HCT116 (cell line): ENCODE measurements around the gene SPOCD1. TPM values are rescaled to one million over a fixed set of nuclear protein-coding genes. Genes with fewer than 3 reads are reported as not detected.

Source experiments
- ATAC-seq: fragments of 200-7000 bp; cut with Tn5 transposase; 2 replicates; pipeline ENCODE4 v1.9.1; 2020; ENCODE audit warnings: mild to moderate bottlenecking, moderate library complexity
- BruUV-seq: library from RNA; stranded (reverse); fragments of 400-500 nt; replicated peaks from 2 replicates; lab custom pipeline; 2021; lab: Mats Ljungman, UMichigan
- CTCF ChIA-PET: fragments of 300-600 bp; sonication (Branson Sonifier 250); formaldehyde crosslinking; loops from one replicate; lab custom pipeline; 2021; ENCODE audit warnings: antibody characterized with exemption; lab: Charles Lee
- POLR2A ChIA-PET: fragments of 300-600, 350-600 bp; sonication (Branson Sonifier 250); formaldehyde crosslinking; loops from one replicate; lab custom pipeline; 2021; ENCODE audit warnings: antibody characterized with exemption; lab: Charles Lee
- RAD21 ChIA-PET, 2 experiments: fragments of 300-600 bp; sonication (Branson Sonifier 250); formaldehyde crosslinking; loops; one replicate each; lab custom pipeline; 2023; ENCODE audit warnings: low total read pairs in 2 of 2; ENCODE audit not compliant: uncharacterized antibody in 2 of 2, unreplicated experiment in 2 of 2, low non-redundant PET in 1 of 2; lab: Charles Lee
- DNase-seq: peaks from one replicate; pipeline ENCODE4 v3.0.0-alpha.2; 2010; ENCODE audit warnings: low read depth, low spot score
- H2AFZ ChIP-seq: fragments of 200-600 bp; shearing (Covaris generic), sonication (generic); 2 replicates; pipeline ENCODE4 v1.6.1; 2017; ENCODE audit warnings: low read depth, mixed run types, mixed read lengths, antibody characterized with exemption, low read length; ENCODE audit not compliant: poor library complexity, severe bottlenecking
- H3K27ac ChIP-seq: 2 replicates; pipeline ENCODE4 v1.5.1; 2012; ENCODE audit warnings: low read depth, low read length
- H3K27me3 ChIP-seq: fragments of 200-600 bp; sonication (generic); 2 replicates; pipeline ENCODE4 v1.6.1; 2016; ENCODE audit warnings: mixed run types, low read length, mixed read lengths; ENCODE audit not compliant: insufficient read depth
- H3K36me3 ChIP-seq, 2 experiments: fragments of 200-500 bp in 1 of 2; fragments of 200-600 bp in 1 of 2; sonication (Bioruptor generic) in 1 of 2; sonication (generic) in 1 of 2; 2 replicates each; pipeline versions ENCODE4 v1.5.1 to v1.6.1; 2014 to 2016; ENCODE audit warnings: low read length in 2 of 2, inconsistent platforms in 1 of 2, mixed read lengths in 1 of 2, mixed run types in 1 of 2; ENCODE audit not compliant: insufficient read depth in 2 of 2, control insufficient read depth in 1 of 2
- H3K4me1 ChIP-seq, 2 experiments: fragments of 200-600 bp in 1 of 2; sonication (generic) in 1 of 2; 2 replicates each; pipeline versions ENCODE4 v1.5.1 to v1.6.1; 2012 to 2017; ENCODE audit warnings: low read length in 2 of 2, inconsistent platforms in 1 of 2, mild to moderate bottlenecking in 1 of 2, mixed read lengths in 1 of 2, mixed run types in 1 of 2, moderate library complexity in 1 of 2; ENCODE audit not compliant: insufficient read depth in 2 of 2, control insufficient read depth in 1 of 2
- H3K4me2 ChIP-seq: fragments of 200-600 bp; sonication (generic); 2 replicates; pipeline ENCODE4 v1.6.1; 2017; ENCODE audit warnings: mixed run types, low read length, mixed read lengths
- H3K4me3 ChIP-seq, 2 experiments: fragments of 200-600 bp in 1 of 2; sonication (generic) in 1 of 2; replicated peaks in 1 of 2; 2 replicates each; pipeline ENCODE4 v1.5.1; 2011 to 2016; ENCODE audit warnings: low read length in 2 of 2, control low read depth in 1 of 2, low read depth in 1 of 2, mild to moderate bottlenecking in 1 of 2, mixed read lengths in 1 of 2, mixed run types in 1 of 2
- H3K79me2 ChIP-seq: fragments of 200-600 bp; sonication (generic); 2 replicates; pipeline ENCODE4 v1.6.1; 2017; ENCODE audit warnings: mild to moderate bottlenecking, mixed run types, low read length, moderate library complexity, mixed read lengths; ENCODE audit not compliant: insufficient read depth
- H3K9ac ChIP-seq: fragments of 200-600 bp; sonication (generic); 2 replicates; pipeline ENCODE4 v1.6.1; 2016; ENCODE audit warnings: low read length, mixed read lengths
- H3K9me2 ChIP-seq: fragments of 200-600 bp; sonication (generic), shearing (Covaris generic); 2 replicates; pipeline ENCODE4 v1.6.1; 2017; ENCODE audit warnings: mixed run types, mild to moderate bottlenecking, moderate library complexity; ENCODE audit not compliant: insufficient read depth
- H3K9me3 ChIP-seq, 2 experiments: fragments of 200-500 bp in 1 of 2; fragments of 200-600 bp in 1 of 2; sonication (Bioruptor generic) in 1 of 2; sonication (generic) in 1 of 2; 2 replicates each; pipeline ENCODE4 v1.6.1; 2014 to 2017; ENCODE audit warnings: low read length in 2 of 2, mixed read lengths in 2 of 2, inconsistent platforms in 1 of 2, low read depth in 1 of 2, mild to moderate bottlenecking in 1 of 2, mixed run types in 1 of 2, moderate library complexity in 1 of 2; ENCODE audit not compliant: control insufficient read depth in 1 of 2, insufficient read depth in 1 of 2
- H4K20me1 ChIP-seq: fragments of 200-600 bp; sonication (generic), shearing (Covaris generic); 2 replicates; pipeline ENCODE4 v1.6.1; 2017; ENCODE audit warnings: mixed run types, mild to moderate bottlenecking, moderate library complexity; ENCODE audit not compliant: insufficient read depth
- CEBPB ChIP-seq: IDR thresholded peaks from 2 replicates; pipeline ENCODE4 v1.6.1; 2012; ENCODE audit warnings: low read depth
- EGR1 ChIP-seq: IDR thresholded peaks from 2 replicates; pipeline ENCODE4 v1.6.1; 2012; ENCODE audit warnings: low read depth
- ELF1 ChIP-seq: IDR thresholded peaks from 2 replicates; pipeline ENCODE4 v1.6.1; 2012; ENCODE audit warnings: low read depth, borderline replicate concordance
- EZH2 ChIP-seq: fragments of 200-600 bp; sonication (generic); IDR thresholded peaks from 2 replicates; pipeline ENCODE4 v1.6.1; 2017; ENCODE audit warnings: antibody characterized with exemption, mixed run types
- JUND ChIP-seq: IDR thresholded peaks from 2 replicates; pipeline ENCODE4 v1.6.1; 2012
- RAD21 ChIP-seq: IDR thresholded peaks from 2 replicates; pipeline ENCODE4 v1.6.1; 2012; ENCODE audit warnings: low read depth, mild to moderate bottlenecking
- SIN3A ChIP-seq: IDR thresholded peaks from 2 replicates; pipeline ENCODE4 v1.6.1; 2012; ENCODE audit warnings: low read depth
- intact Hi-C: fragments of 100-400 bp; cut with micrococcal nuclease; formaldehyde crosslinking; loops from 2 replicates; pipeline ENCODE4 v1.10.0; 2022
- total RNA-seq: library from RNA; stranded (reverse); gene quantifications from one replicate; pipeline ENCODE4 v1.2.1, GENCODE V29; 2021; ENCODE audit not compliant: unreplicated experiment

Gene SPOCD1
- total RNA-seq, 1 experiment from 2014 or later = 5.0 TPM

GRCh38 chr1:31799895-31800673, 15.7 kb downstream of the SPOCD1 start:
- CTCF ChIA-PET = interaction anchor here (1.2 to 2.4 kb wide), 3 partner anchors 11 to 164 kb away, joined by 4 to 8 read pairs (median 5); partner anchors contain the start of gene SPOCD1
- Histone ChIP-seq H3K4me3 (no peak overlapping the region), H2AFZ (no peak overlapping the region), H3K36me3 (no peaks in the 10 kb centered on the region), H4K20me1 (no peaks in the 10 kb centered on the region), H3K79me2 (no peaks in the 10 kb centered on the region), H3K9me2 (no peaks in the 10 kb centered on the region), H3K4me1 (peaks cover 12 to 44% of the 10 kb centered on the region in 2 experiments), H3K9me3 (no peaks in the 10 kb centered on the region), H3K27ac (no peak overlapping the region), H3K4me2 (0 out of 2 replicates have a peak overlapping the region, but pooled peaks have one; percentile 3), H3K27me3 (no peaks in the 10 kb centered on the region), H3K9ac (no peak overlapping the region)
- RAD21 ChIA-PET = interaction anchor here in 1 of 2 experiments (0.7 kb wide), 1 partner anchor 43 kb away, joined by 3 read pairs; no protein-coding TSS in a partner anchor
- ATAC-seq = no peak
- intact Hi-C loops = no loop called here
- DNase-seq = no peak
- BruUV-seq = no TSS peak
- TF ChIP-seq JUND (no peak), CEBPB (no peak), EGR1 (no peak), EZH2 (no peak)
- POLR2A ChIA-PET = no interaction called here

GRCh38 chr1:31799196-31799894, 16.5 kb downstream of the SPOCD1 start:
- Histone ChIP-seq H3K9ac (no peak overlapping the region), H2AFZ (no peak overlapping the region)

More at GRCh38 chr1:31799196-31799894, 16.5 kb downstream of the SPOCD1 start:
- intact Hi-C loops = no loop called here
- ChIA-PET POLR2A (no interaction called here), RAD21 (interaction anchor here in 1 of 2 experiments (0.6 to 0.7 kb wide), 2 partner anchors 10 to 44 kb away, joined by 3 to 5 read pairs; no protein-coding TSS in a partner anchor), CTCF (interaction anchor here (1.3 to 2.4 kb wide), 2 partner anchors 10 to 165 kb away, joined by 5 to 8 read pairs; no protein-coding TSS in a partner anchor)
- no peaks in the 10 kb centered on the region for H3K27me3 ChIP-seq
- H3K9me2 ChIP-seq = no peaks in the 10 kb centered on the region
- ATAC-seq = peak; percentile 20
- H3K4me2 ChIP-seq = peak overlapping the region; percentile 74
- H3K36me3 ChIP-seq = no peaks in the 10 kb centered on the region
- no peaks in the 10 kb centered on the region for H3K79me2 ChIP-seq
- DNase-seq = no peak
- H3K27ac ChIP-seq = no peak overlapping the region
- no peaks in the 10 kb centered on the region for H4K20me1 ChIP-seq
- peaks cover 12 to 44% of the 10 kb centered on the region in 2 experiments for H3K4me1 ChIP-seq
- H3K4me3 ChIP-seq = no peak overlapping the region
- no peak for TF ChIP-seq RAD21
- no peak for TF ChIP-seq ELF1
- TF ChIP-seq EZH2 = no peak
- no peak for TF ChIP-seq SIN3A
- BruUV-seq = no TSS peak
- no peaks in the 10 kb centered on the region for H3K9me3 ChIP-seq
